HG02763 (cell line): ENCODE data around the gene DPPA2.

Experiments used
- ATAC-seq: cut with Tn5 transposase; IDR thresholded peaks from one replicate; pipeline ENCODE4 v1.9.1; 2021; ENCODE audit warnings: mild to moderate bottlenecking, moderate library complexity; ENCODE audit not compliant: unreplicated experiment

Gene DPPA2

DNA sequence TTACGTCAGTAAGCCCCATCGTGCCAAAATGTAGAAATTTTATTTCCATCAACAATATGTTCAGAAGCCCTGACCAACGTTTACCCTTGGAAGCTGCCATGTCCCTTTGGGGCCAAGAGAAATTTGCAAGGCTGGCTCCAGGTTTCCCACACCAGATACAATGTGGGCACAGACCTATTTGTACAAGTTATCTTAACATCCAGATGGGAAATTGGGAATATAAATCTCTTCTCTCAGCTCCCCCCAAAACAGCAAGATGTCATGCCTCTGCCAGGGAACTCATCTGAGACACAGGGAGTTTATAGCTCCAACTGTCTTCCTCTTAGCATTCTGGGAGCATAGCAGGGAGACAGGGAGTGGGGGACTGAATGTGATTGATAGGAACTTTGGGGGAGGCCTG, 9.3 kb upstream of the DPPA2 start:
- ATAC-seq, result no peak

DNA sequence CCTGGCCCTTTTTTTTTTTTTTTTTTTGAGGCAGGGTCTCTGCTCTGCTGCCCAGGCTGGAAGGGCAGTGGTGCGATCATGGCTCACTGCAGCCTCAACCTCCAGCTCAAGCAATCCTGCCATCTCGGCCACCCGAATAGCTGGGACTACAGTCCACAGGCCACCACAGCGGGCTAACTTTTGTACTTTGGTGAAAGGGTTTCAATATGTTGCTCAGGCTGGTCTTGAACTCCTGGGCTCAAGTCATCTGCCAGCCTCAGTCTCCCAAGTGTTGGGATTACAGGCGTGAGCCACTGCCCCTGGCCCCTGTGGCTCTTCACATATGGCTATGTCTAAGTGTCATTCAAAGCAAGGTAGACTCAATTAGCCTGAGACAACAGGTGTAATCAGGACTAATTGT, 8.8 kb upstream of the DPPA2 start:
- no peak for ATAC-seq

DNA sequence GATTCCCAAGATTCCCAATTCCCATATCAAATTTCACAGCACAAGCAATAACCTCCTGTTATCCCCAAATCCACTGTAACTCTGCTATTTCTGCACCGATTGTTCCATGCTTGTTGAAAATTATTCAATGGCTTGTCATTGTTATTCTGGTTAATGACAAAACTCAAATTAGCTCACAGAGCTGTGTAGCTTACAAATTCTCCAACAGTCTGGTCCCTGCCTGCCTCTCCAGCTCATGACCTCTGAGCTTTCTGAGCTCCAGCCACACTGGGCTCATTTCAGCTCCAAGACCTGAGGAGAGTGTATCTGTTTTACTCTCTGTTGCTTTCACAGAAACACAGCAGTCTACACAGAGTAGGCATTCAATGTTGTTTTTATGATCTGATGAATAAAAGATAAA, 3.3 kb downstream of the DPPA2 start:
- ATAC-seq, result no peak

DNA sequence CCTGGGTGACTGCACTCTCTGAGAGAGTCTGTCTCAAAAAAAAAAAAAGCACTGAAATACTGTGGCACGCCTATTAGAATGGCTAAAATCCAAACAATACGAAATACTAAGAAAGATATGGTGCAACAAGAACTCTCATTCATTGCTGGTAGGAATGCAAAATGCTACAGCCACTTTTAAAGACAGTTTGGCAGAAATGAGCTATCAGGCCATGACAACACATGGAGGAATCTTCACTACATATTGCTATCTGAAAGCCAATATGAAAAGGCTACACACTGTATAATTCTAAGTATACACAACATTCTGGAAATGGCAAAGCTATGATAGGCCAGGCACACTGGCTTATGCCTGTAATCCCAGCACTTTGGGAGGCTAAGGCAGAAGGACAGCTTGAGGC, 18.8 kb downstream of the DPPA2 start:
- no peak for ATAC-seq

DNA sequence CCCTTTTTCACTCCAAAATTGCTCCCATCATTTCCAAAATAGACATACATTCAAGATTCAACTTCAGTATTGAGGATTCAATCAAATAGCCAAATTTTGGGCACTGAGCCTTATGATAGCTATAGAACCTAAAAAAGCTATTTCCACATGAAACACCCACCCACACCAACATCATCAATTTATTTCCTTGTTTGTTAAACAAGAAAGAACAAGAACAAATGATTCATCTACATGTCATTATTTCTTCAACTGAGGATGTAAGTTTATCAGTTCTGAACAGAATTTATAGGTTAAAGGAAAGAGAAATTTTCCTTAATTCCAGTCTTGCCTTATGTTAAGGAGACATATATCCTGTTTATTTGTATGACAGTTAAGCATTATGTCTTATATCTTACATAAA, 32.2 kb downstream of the DPPA2 start:
- no peak for ATAC-seq

DNA sequence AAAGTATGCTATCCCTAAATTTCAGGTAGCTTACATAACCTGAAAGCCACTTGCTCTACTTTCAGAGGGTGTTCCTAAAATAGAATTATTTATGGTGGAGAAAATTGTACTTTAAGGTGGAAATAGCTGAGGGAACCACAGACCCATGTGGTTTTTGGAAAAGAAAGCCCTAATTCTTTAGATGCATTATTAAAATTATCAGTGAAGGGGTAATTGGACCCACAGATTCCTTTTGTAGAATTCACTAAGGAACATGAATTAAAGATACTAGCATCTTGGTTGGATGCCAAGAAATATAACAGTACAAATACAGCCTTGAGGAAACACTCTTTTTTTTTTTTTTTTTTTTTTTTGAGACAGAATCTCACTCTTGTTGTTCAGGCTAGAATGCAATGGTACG, 37.8 kb downstream of the DPPA2 start:
- ATAC-seq, result no peak

DNA sequence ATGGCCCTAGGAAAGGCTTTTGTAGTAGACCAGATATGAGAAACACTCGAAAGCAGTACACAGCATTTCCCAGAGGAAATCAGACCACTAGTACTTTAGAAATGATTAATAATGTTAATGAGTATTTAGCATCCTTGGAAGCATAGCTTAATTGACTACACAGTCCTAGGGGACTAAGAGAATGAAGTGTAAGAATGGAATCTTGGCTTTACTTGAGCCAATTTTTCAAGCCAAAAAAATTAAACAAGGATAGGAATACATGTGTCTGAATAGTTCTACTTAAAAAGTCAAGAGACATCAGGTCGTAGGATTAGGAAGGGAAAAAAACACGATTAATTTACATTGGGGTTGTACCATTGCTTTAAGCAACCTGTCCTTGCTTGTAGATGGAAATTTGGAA, 38.2 kb downstream of the DPPA2 start:
- ATAC-seq, result no peak

DNA sequence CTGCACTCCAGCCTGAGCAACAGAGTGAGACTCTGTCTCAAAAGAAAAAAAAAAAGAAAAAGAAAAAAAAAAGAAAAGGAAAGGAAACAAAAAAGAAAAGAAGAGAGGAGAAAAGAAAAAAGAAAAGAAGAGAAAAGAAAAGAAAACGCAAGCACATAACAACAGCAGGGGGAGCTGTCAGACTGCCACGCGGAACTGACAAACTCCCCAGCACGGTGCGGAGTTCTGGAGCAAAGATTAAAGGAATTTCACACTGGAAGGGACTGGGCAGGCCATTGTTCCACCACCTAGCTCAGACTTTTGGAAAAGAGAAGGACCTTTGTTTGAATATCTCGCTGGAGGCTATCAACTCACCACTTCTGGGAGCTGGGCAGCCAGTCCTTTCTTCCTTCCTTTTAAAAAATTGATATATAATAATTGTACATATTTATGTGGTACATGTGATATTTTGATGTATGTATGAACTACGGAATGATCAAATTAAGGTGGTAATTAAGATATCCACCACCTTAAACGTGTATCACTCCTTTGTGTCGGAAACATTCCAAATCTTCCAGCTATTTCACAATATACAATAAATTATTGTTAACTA, 40.5 kb downstream of the DPPA2 start:
- ATAC-seq, result no peak

DNA sequence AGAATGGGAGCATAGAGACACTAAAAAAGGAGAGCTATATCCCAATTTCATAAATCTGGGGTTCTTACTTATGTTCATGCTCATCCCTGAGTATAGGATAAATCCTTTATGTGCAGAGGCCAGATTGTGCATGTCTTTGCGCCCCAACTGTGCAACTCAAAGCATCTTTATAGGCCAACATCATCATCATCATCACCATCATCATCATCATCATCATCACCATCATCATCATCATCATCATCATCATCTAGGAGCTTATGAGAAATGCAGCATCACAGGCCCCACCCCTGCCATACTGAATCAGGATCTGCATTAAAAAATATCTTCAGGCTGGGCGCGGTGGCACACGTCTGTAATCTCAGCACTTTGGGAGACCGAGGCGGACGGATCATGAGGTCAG, 45.5 kb downstream of the DPPA2 start:
- no peak for ATAC-seq

DNA sequence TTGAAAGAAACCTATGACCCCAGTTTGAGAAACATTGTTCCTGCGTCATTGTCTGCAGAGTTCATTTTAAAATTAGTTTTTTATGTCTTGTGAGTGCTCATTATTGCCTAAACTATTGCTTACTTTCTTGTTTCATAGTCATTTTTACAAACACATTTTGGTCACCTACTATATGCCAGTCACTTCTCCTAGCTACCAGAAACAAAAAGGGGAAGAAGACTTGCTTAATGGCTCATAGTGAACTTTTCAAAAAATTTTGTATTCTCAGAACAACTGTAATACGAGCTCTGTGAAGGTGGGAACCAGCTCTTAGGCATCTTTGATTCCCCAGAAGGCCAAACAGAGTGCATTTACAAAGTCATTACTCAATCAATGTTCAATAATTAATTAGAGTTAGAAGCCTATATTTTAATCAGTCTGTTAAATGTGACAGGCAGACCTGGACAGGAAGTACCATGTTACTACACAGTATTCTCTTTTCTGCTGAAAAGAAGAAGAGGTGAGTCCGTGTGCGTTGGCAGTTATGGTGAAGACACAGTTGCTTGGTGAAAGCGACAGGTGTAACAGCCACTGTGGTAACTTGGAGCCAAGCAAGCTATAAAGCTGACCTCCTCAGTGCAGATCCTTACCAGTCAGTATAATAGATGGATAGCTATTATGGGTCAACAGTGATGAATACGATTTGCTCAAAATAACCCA, 46.6 kb downstream of the DPPA2 start:
- ATAC-seq, result no peak

DNA sequence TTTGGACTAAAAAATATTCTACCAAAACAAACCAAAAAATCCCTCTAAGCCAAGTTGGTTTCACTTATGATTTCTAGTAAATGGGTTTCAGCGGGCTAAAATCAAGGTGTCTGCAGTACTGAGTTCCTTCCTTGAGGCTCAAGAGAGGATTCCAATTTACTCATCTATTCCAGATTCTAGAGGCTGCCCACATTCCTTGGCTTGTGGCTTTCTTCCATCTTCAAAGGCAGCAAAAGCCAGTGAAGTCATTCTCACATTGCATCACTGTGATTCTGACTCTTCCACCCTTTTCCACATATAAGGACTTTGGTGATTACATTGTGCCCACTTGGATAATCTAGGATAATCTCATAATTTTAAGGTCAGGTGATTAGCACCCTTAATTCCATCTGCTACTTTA, 48.1 kb downstream of the DPPA2 start:
- no peak for ATAC-seq

DNA sequence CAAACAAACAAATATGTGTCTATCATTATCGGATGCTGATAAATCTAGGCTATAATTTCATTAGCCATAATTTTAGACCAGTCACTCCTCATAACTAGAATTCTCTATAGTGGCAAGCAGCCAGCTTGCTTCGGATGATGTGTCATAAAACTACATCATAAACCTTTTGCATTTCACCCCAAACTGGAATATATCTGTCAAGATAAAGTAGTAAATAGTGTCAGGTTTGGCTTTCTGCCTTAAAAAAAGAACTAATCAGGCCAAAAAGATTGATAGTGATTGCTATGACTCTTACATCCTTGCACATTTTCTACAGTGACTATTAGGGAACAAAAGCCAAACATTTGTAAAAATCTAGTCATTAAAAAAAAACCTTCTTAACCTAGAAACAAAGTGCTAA, 51.0 kb downstream of the DPPA2 start:
- no peak for ATAC-seq

DNA sequence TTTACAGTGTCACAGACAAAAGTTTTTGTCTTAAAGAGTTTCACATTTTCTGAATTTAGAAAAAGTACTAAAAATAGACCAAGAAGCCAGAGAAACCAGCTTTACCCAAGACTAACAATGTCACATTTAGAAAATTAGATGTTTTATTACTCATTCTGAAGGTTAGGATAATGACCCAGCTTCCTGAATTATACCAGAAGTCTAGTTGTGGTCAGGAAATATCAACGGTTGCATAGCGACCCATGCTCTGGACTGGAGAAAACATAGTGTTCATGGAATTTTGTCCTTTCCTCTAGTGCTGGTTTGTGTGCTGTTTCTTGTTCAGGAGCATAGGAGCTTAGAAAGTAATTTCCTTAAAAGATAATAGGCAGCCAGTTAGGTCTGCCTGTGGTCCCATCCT, 59.0 kb downstream of the DPPA2 start:
- ATAC-seq, result no peak

DNA sequence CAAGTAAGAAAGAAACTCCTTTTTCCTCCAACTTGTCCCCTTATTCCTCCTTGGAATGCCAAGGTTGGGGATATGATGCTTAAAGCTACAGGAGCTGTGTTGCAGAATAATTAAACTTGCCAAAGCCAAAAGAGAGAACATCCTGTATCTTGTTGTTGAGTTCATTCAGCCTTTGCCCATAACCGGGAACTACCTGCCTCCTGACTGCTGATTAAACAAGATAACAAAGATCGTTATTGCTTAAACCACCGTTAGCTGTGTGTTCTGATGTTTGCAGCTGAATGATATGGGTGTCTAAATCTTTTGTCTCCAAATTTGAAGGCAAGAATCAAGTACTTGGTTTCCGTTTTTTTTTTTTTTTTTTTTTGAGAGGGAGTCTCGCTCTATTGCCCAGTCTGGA, 61.5 kb downstream of the DPPA2 start:
- no peak for ATAC-seq

DNA sequence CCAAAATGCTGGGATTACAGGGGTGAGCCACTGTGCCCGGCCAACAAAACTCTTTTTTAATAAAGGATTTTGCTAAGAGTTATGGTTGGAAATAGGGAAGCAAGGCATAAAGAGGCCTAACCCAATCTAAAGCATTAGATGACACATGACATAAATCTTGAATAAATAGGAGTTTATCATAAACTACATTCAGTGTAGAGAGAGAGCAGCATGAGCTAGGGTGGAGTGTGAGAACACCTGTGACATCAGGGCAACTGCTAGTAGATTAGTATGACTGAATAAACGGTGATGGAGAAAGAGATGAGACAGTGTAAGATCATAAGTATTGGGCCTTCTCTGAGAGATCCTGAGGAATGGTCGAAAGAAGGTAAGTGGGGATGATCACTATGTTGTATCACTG, 63.7 kb downstream of the DPPA2 start:
- ATAC-seq, result no peak
